Suprapubic skin (tissue), 4 donors: ENCODE measurements around the gene RASSF7. TPM values are rescaled to one million over a fixed set of nuclear protein-coding genes. Genes with fewer than 3 reads are reported as not detected.

Experiments
- DNase-seq, 2 donors: peaks; one replicate each; pipeline ENCODE4 v3.0.0-alpha.2; 2019; ENCODE audit warnings: low spot score in 2 of 2
- H3K27ac ChIP-seq: fragments of 200-600 bp; sonication (generic); one replicate; pipeline ENCODE4 v1.5.1; 2019
- H3K27me3 ChIP-seq: fragments of 200-600 bp; sonication (generic); one replicate; pipeline ENCODE4 v1.5.1; 2019
- H3K36me3 ChIP-seq: fragments of 200-600 bp; sonication (generic); one replicate; pipeline ENCODE4 v1.5.1; 2019
- H3K4me1 ChIP-seq: fragments of 200-600 bp; sonication (generic); one replicate; pipeline ENCODE4 v1.5.1; 2019
- H3K4me3 ChIP-seq: fragments of 200-600 bp; sonication (generic); one replicate; pipeline ENCODE4 v1.5.1; 2019; ENCODE audit warnings: mild to moderate bottlenecking
- H3K9me3 ChIP-seq: fragments of 200-600 bp; sonication (generic); one replicate; pipeline ENCODE4 v1.5.1; 2019
- EP300 ChIP-seq: sonication (generic); formaldehyde crosslinking; IDR thresholded peaks from one replicate; pipeline ENCODE4 v1.6.1; 2017; ENCODE audit warnings: antibody characterized with exemption
- POLR2A ChIP-seq, 2 donors: fragments of 450-650 bp; IDR thresholded peaks; one replicate each; pipeline ENCODE4 v1.6.1; 2017; ENCODE audit warnings: antibody characterized with exemption in 2 of 2, mild to moderate bottlenecking in 2 of 2, moderate library complexity in 2 of 2
- POLR2AphosphoS5 ChIP-seq, 3 donors: sonication (generic); formaldehyde crosslinking; IDR thresholded peaks; one replicate each; pipeline ENCODE4 v1.6.1; 2017; ENCODE audit warnings: antibody characterized with exemption in 3 of 3
- WGBS: methylation state at CpG from one replicate; pipeline ENCODE4 v1.1.5; 2018; 5-methylcytosine and 5-hydroxymethylcytosine counted together
- total RNA-seq, 4 donors: library from RNA; depleted of rRNA; stranded (reverse); fragments of >200 nt; gene quantifications; one replicate each; pipeline ENCODE4 v1.1.0, GENCODE V29; 2016
- TF ChIP-seq, protein P1 (sequence below), 2 donors: fragments of 200-600 bp in 1 of 2; fragments of 450-650 bp in 1 of 2; sonication (generic) in 1 of 2; IDR thresholded peaks; one replicate each; pipeline ENCODE4 v1.5.1; 2016 to 2019; ENCODE audit warnings: antibody characterized with exemption in 2 of 2, mild to moderate bottlenecking in 1 of 2, moderate library complexity in 1 of 2

RASSF7 gene
- total RNA-seq, 4 donors from 2014 or later: 82.6 to 113 (median 87.0) TPM

DNA sequence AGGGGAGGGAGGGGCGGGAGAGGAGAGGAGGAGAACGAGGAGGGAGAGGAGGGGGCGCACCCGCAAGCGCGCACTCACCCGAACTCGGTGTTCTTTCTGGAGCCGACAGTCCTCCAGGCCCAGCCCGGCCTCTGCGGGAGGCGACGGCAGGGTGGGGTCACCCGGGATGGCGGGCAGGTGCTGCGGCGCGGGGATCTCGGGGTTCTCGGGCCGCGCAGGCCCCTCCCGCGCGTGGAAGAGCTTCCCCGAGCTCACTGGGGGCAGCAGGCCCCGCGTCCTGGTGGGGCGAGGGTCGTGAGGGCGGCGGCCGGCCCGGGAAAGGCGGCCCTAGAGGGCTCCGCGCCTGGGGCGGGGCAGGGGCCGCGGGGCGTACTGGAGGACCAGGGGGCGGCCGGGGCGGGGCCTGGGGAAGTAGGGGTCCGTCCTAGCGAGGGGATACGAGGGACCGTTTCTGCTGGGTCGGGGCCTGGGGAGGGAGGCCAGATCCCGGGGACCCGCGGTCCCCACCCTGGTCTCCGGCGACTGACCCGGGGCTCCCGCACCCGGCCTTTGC, 5.5 kb upstream of the RASSF7 start:
- 2% methylated on average over 14 of the region's 57 CpGs for WGBS
- peaks cover 54% of the 10 kb centered on the region for H3K27me3 ChIP-seq
- H3K4me3 ChIP-seq: peak overlapping the region; percentile 49
- H3K9me3 ChIP-seq: no peaks in the 10 kb centered on the region
- no peaks in the 10 kb centered on the region for H3K36me3 ChIP-seq
- H3K4me1 ChIP-seq: peaks cover 32% of the 10 kb centered on the region
- TF ChIP-seq POLR2AphosphoS5 (IDR thresholded peaks at IDR 0.05) (no peak), EP300 (no peak), POLR2A (IDR thresholded peaks at IDR 0.05) (no peak)
- TF ChIP-seq, protein P1, sequence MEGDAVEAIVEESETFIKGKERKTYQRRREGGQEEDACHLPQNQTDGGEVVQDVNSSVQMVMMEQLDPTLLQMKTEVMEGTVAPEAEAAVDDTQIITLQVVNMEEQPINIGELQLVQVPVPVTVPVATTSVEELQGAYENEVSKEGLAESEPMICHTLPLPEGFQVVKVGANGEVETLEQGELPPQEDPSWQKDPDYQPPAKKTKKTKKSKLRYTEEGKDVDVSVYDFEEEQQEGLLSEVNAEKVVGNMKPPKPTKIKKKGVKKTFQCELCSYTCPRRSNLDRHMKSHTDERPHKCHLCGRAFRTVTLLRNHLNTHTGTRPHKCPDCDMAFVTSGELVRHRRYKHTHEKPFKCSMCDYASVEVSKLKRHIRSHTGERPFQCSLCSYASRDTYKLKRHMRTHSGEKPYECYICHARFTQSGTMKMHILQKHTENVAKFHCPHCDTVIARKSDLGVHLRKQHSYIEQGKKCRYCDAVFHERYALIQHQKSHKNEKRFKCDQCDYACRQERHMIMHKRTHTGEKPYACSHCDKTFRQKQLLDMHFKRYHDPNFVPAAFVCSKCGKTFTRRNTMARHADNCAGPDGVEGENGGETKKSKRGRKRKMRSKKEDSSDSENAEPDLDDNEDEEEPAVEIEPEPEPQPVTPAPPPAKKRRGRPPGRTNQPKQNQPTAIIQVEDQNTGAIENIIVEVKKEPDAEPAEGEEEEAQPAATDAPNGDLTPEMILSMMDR (IDR thresholded peaks at IDR 0.05): no peak
- no peak overlapping the region for H3K27ac ChIP-seq
- DNase-seq: no peak

DNA sequence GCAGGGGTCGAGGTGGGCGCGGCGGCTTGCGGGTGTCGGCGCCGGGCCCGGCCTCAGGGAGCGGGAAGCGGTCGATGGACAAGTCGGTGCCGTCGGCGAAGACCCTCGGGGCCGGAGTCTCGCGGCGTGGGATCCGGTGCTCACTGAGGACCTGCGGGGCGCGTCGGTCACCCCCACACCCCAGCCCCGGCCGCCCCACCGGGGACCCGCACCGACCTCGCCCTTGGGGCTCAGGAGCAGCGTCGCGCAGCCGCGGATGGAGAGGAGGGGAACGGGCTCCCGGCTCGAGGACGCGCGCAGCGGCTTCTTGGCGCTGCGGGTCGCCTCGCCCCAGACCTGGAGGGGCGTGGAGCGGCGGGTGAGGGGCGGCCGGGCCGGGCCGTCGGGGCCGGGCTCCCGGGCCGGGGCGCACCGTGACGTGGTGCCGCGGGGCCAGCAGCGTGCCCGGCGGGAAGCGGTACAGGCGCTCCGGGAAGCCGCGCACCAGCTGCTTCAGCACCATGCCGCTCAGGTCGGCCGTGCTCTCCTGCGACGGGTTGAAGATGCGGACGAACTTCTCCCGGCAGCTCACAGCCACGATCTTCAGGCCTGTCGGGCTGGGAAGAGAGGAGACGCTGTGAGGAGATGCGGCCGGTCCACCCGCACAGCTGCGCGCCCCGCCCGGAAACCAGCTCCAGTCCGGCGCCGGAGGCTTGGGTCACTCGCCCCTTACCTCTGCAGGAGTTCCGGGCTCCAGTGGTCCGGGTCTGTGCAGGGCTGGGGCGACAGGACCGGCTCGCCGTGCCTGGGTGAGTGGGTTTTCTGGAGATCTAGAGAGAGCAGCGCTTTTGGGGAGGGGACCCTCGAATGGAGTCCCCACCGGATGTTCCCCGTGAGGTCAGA, 4.7 kb upstream of the RASSF7 start:
- TF ChIP-seq POLR2A (IDR thresholded peaks at IDR 0.05): no peak
- no peak for TF ChIP-seq POLR2AphosphoS5 (IDR thresholded peaks at IDR 0.05)
- TF ChIP-seq EP300: no peak
- TF ChIP-seq, protein P1 (IDR thresholded peaks at IDR 0.05): no peak
- H3K27me3 ChIP-seq: peaks cover 54% of the 10 kb centered on the region
- 9% methylated on average over 44 of the region's 104 CpGs for WGBS

DNA sequence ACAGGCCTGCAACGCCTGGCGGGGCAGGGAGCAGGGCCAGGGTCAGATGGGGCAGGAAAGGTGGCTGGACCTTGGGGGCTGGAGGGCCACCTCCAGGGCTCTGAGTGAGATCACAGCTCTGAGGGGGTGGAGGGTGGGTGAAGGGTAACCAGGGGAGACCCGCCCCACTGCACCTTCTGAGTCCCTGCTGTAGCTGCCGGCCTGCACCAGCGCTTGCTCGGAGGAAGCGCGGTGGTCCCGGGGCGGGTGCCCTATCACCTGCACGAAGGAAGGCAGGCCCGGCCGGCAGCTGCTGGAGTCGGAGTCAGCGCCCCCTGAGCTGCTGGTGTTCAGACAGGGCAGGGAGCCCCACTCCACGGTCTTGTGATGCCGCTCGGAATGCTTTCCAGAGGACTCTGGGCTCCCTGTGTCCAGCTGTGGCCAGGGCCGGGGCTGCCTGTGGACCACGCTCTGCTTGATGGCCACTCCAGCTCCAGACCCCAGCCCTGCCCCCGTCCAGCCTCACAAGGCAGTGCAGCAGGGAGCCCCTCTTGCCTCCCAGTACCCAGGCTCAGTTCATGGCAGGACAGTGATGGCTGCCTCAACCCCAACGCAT, 4.0 kb upstream of the RASSF7 start:
- H3K27me3 ChIP-seq: peaks cover 53% of the 10 kb centered on the region
- H3K4me1 ChIP-seq: peaks cover 43% of the 10 kb centered on the region
- no peaks in the 10 kb centered on the region for H3K9me3 ChIP-seq
- TF ChIP-seq EP300: no peak
- TF ChIP-seq, protein P1 (IDR thresholded peaks at IDR 0.05): no peak
- no peak for TF ChIP-seq POLR2AphosphoS5 (IDR thresholded peaks at IDR 0.05)
- no peak for TF ChIP-seq POLR2A (IDR thresholded peaks at IDR 0.05)
- no peak overlapping the region for H3K27ac ChIP-seq
- no peaks in the 10 kb centered on the region for H3K36me3 ChIP-seq
- no peak for DNase-seq
- WGBS: 82% methylated on average over 12 of the region's 22 CpGs
- no peak overlapping the region for H3K4me3 ChIP-seq

More for the DNA sequence above, 4.7 kb upstream of the RASSF7 start:
- peak overlapping the region; percentile 49 for H3K4me3 ChIP-seq
- no peaks in the 10 kb centered on the region for H3K36me3 ChIP-seq
- H3K27ac ChIP-seq: no peak overlapping the region
- DNase-seq: no peak
- peaks cover 36% of the 10 kb centered on the region for H3K4me1 ChIP-seq
- no peaks in the 10 kb centered on the region for H3K9me3 ChIP-seq

DNA sequence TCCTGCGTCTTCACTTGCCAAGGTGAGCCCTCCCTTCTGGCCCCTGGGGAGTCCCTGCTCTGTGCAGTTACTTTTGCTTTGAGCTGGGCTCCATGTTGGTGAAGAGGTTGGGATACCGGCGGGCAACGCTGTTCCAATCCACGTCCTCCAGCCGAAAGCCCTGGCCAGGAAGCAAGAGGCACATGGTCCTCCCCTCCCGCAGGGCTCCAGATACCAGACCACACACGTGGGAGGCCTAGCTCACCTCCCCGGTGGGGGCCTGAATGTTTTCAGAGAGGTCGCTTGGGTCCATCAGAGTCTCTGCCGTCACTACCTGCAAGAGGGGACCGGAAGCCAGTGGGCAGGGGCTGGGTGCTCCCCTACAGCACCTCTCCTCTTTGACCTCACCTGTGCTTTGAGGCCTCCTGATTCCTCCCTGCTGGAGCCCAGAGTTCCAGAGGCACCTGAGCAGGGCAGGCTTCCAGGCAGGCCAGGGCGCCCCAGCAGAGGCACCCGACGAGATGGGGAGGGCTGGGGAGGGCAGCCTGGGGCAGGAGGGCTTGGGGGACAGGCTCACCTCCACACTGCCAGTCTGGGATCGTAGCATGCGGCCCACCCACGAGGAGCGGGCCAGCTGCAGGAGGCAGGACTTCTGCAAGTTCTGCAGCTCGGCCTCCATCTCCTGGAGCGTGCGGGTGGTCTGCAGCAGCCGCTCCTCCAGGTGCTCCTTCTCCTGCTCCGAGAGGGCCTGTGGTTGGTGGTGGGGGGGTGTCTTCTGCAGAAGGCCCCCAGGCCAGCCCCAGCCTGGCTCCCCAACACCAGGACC, 3.2 kb upstream of the RASSF7 start:
- TF ChIP-seq POLR2AphosphoS5 (IDR thresholded peaks at IDR 0.05): no peak
- TF ChIP-seq EP300: no peak
- TF ChIP-seq, protein P1 (IDR thresholded peaks at IDR 0.05): no peak
- no peak for TF ChIP-seq POLR2A (IDR thresholded peaks at IDR 0.05)
- Histone ChIP-seq H3K27ac (no peak overlapping the region), H3K27me3 (peaks cover 48% of the 10 kb centered on the region), H3K36me3 (no peaks in the 10 kb centered on the region), H3K9me3 (no peaks in the 10 kb centered on the region), H3K4me1 (peaks cover 51% of the 10 kb centered on the region), H3K4me3 (no peak overlapping the region)
- no peak for DNase-seq
- 77% methylated on average over 14 of the region's 24 CpGs for WGBS
